ENCODE data around the gene EML3.
A peak's percentile ranks its signal among the peaks of the same experiment; 100 is the strongest.
"Not testable (repeated sequence)": the region's sequence is repeated elsewhere in the genome, so short reads cannot be mapped to it uniquely, and the experiment has no call there.

EML3 gene

GRCh38 chr11:62572431-62572830 lies 40.1 kb downstream of the EML3 start:
- no peaks in the 10 kb centered on the region for H3K9me3 ChIP-seq
- no peak for TF ChIP-seq CTCF (IDR thresholded peaks at IDR 0.05; ENCODE audit: low read depth, low read length)
- peaks cover 44% of the 10 kb centered on the region for H3K36me3 ChIP-seq
- peak overlapping the region; percentile 92 for H3K4me3 ChIP-seq (ENCODE audit: low read depth, low read length)
- no peaks in the 10 kb centered on the region for H3K4me1 ChIP-seq
- no peaks in the 10 kb centered on the region for H3K27me3 ChIP-seq
- DNase-seq: no peak

GRCh38 chr11:62571493-62571892 lies 41.1 kb downstream of the EML3 start:
- not testable (repeated sequence) for H3K9me3 ChIP-seq; DNase-seq; H3K27me3 ChIP-seq; H3K4me3 ChIP-seq (ENCODE audit: low read depth, low read length); H3K4me1 ChIP-seq
- peaks cover 54% of the 10 kb centered on the region for H3K36me3 ChIP-seq

GRCh38 chr11:62570903-62571302 lies 41.7 kb downstream of the EML3 start:
- H3K27me3 ChIP-seq; H3K9me3 ChIP-seq; DNase-seq; H3K4me3 ChIP-seq (ENCODE audit: low read depth, low read length); H3K4me1 ChIP-seq: not testable (repeated sequence)
- H3K36me3 ChIP-seq: peaks cover 60% of the 10 kb centered on the region

- no peak for DNase-seq
- no peaks in the 10 kb centered on the region for H3K9me3 ChIP-seq
- H3K27me3 ChIP-seq: no peaks in the 10 kb centered on the region
- peaks cover 65% of the 10 kb centered on the region for H3K36me3 ChIP-seq
- no peaks in the 10 kb centered on the region for H3K4me1 ChIP-seq
- no peak overlapping the region for H3K4me3 ChIP-seq (ENCODE audit: low read depth, low read length)
- TF ChIP-seq CTCF (IDR thresholded peaks at IDR 0.05; ENCODE audit: low read depth, low read length): no peak
These were observed 43.0 kb downstream of the EML3 start for GRCh38 chr11:62569611-62570010.

GRCh38 chr11:62567018-62567633 lies 45.4 kb downstream of the EML3 start:
- TF ChIP-seq CTCF (IDR thresholded peaks at IDR 0.05; ENCODE audit: low read depth, low read length): no peak
- H3K27me3 ChIP-seq: no peaks in the 10 kb centered on the region
- no peak overlapping the region for H3K4me3 ChIP-seq (ENCODE audit: low read depth, low read length)
- peaks cover 71% of the 10 kb centered on the region for H3K36me3 ChIP-seq
- DNase-seq: no peak
- no peaks in the 10 kb centered on the region for H3K4me1 ChIP-seq
- no peaks in the 10 kb centered on the region for H3K9me3 ChIP-seq

GRCh38 chr11:62566247-62566646 lies 46.3 kb downstream of the EML3 start:
- H3K9me3 ChIP-seq: no peaks in the 10 kb centered on the region
- DNase-seq: no peak
- H3K27me3 ChIP-seq: no peaks in the 10 kb centered on the region
- no peak overlapping the region for H3K4me3 ChIP-seq (ENCODE audit: low read depth, low read length)
- no peaks in the 10 kb centered on the region for H3K4me1 ChIP-seq
- H3K36me3 ChIP-seq: peaks cover 63% of the 10 kb centered on the region
- TF ChIP-seq CTCF (IDR thresholded peaks at IDR 0.05; ENCODE audit: low read depth, low read length): no peak

- H3K36me3 ChIP-seq: peaks cover 61% of the 10 kb centered on the region
- TF ChIP-seq CTCF (IDR thresholded peaks at IDR 0.05; ENCODE audit: low read depth, low read length): no peak
These were observed 47.3 kb downstream of the EML3 start for GRCh38 chr11:62565100-62565802.

GRCh38 chr11:62561677-62562230 lies 50.8 kb downstream of the EML3 start:
- not testable (repeated sequence) for H3K9me3 ChIP-seq; H3K4me1 ChIP-seq; H3K4me3 ChIP-seq (ENCODE audit: low read depth, low read length); DNase-seq; H3K27me3 ChIP-seq
- peaks cover 61% of the 10 kb centered on the region for H3K36me3 ChIP-seq

More at GRCh38 chr11:62565100-62565802, 47.3 kb downstream of the EML3 start:
- peaks cover 4% of the 10 kb centered on the region for H3K4me1 ChIP-seq
- no peaks in the 10 kb centered on the region for H3K27me3 ChIP-seq
- H3K4me3 ChIP-seq (ENCODE audit: low read depth, low read length): no peak overlapping the region
- H3K9me3 ChIP-seq: no peaks in the 10 kb centered on the region
- DNase-seq: no peak

Measured in BE2C (cell line).